ENCODE data around the gene CBX7.
A peak's percentile ranks its signal among the peaks of the same experiment; 100 is the strongest.

Gene CBX7

DNA sequence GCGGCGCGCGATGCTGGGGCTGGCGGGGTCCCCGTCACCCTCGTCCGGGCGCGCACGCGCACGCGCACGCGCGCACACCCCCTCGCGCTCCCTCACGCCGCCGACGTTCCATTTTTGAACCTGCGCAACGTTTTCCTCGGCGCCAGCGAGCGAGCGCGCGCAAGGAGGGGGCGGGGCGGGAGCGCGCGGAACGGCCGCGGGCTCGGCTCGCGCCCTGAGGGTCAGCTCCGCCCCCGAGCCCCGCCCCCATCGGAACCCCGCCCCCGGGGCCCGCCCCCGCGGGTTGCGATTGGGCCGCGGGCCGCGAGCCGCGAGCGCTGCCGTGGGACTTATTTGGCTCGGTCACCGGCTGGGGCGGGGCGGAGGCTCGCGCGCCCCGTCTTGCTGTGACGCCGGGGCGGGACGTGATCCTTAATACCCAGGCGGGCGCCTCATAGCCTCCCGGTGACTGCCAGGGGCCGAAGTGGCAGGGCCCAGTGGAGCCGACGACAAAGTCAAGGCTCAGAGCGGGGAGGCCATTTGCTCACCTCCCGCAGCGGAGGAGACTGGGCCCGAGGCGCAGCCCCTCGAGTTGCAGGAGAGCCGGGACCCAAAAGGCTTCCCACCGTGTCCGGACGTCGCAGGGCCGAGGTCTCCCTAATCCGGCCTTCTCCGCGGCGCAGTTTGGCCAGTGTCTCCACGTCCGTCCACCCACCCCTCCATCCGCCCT lies at the start of gene CBX7:
Gene CBX7 (minus strand): TSS at position 170 of the 709 bp plus-strand sequence. CDS start 236 bp downstream, outside the sequence.
- DNase-seq (ENCODE audit: low read depth in 2 of 2), result peak; percentile 82 to 91

DNA sequence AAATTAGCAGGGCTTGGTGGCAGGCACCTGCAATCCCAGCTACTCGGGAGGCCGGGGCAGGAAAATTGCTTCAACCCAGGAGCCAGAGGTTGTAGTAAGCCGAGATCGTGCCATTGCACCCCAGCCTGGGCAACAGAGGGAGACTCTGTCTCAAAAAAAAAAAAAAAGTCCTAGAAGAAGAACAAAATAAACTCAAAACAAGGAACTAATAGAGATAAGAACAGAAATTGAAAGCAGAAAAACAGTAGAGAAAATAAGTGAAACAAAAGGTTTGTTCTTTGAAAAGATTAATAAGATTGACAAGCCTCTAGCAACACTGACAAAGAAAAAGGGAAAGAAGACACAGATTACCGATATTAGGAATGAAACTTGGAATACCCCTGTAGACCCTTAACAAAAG lies 45.1 kb upstream of the CBX7 start:
- no peak for DNase-seq (ENCODE audit: low read depth in 2 of 2)

DNA sequence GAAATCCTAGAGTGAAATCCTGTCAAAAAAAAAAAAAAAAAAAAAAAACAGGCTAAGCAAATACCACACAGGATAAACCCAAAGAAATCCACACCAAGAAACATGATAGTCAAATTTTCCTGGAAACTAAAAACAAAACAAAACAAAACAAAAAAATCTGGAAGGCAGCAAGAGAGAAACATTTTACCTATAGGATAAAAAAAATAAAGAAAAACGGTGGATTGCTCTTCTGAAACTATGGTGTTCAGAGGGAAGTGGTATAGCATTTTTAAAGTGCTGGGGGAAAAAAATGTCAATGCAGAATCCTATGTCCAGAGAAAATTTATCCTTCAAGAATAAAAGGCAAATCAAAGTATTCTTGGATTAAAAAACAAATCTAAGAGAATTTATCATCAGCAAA lies 41.6 kb upstream of the CBX7 start:
- DNase-seq (ENCODE audit: low read depth in 2 of 2), result no peak

DNA sequence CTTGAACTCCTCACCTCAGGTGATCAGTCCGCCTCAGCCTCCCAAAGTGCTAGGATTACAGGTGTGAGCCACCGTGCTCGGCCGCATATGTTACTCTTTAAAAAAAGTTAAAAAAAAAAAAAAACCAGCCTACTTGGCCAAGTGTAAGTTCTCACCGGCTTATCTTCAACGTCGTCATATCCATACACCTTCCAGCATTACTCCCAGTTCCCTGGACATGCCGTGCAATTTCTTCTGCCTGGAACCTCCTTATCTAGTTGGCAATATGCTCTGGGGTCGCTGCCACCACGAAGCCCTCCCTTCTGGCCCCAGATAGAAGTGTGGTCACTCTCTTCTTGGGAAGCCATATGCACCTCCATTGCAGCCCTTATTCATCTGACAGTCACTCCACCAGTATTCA lies 36.3 kb upstream of the CBX7 start:
- DNase-seq (ENCODE audit: low read depth in 2 of 2), result no peak

DNA sequence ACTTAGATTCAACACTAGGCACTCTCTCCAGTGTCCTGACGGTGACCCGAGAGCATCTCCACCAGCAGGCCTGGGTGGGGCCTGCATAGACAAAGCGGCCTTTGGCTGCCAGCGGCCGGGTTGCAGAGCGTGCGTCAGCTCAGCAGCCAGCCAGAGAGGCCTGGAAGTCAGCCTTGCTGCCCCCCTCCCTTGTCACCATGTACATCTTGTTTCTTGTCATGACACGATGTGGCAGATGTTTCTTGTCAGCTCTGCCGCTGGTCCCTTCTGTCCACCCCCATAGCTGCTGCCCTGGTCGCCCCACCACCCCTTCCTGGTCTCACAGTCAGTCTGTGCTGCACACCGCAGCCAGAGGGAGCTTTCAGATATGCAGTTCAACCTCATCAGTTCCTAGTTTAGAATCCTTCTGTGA lies 33.1 kb upstream of the CBX7 start:
- DNase-seq (ENCODE audit: low read depth in 2 of 2), result no peak

DNA sequence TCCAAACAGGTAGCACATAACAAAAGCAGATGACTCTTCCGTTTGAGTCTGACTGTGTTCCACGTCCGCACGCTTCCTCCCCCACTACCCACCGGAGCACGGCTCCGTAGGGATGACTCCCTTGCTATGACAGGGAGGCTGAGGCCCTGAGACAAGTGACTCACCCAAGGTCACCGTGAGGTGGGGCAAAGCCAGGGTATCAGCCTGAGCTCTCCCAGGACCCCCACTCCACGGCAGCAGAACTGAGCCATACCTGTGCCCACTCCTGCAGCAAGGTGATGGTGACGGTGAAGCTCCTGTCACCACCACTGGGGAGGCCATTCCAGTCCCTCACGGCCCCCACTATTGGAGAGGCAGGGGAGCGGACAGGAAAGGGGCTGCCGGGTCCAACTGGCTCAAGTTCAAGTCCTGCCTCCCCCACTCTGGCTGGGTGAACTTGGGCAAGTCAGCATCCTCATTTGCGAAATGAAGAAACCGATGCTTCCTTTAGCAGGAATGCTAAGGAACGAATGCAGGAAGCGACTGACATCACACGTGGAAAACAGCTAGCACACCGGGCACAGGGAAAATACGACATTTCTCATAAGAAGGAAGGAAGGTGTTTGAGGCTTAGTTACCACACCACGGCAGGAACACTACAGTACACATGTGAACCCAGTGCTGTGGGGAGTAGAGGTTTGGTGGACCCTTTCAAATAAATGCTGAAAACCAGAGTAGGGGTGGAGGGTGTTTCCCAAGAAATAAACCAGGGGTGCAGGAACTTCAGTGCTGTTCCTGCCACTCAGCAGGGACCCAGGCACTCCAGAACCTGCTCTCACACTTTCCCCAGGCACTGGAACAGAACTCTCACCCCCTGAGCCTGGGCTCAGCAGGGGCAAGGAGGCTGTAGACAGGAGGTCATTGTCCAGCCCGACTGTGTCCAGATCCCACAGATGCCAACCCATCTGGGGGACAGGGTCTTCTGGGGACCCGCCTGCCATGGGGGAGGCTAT lies 32.4 kb upstream of the CBX7 start:
- no peak for DNase-seq (ENCODE audit: low read depth in 2 of 2)

DNA sequence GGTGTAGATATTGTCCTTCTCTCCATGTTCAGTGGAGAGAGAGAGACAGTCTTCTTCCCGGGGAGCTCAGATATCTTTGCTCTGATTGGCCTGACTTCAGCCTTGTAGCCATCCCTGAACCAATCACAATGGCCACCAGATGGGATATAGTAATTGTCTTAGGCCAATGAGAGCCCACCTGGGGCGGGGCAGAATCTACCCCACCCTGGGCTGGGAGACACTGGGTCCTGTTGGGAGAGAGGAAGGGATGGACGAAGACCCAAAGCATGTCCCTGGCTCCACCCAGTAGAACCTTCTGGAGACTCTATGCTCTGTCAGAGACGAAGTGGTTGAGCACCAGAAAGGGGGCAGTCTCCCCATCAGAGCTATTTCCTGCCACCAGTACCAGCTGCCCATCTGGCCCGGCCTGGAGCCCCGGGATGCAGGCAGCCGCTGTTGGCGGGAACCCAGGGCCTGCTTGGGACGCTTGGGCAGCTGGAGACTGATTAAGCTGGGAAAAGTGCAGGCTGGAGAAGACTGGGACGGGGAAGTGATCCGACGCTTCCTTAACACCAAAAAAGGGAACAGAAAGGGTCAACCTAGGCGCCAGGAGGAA lies 31.6 kb upstream of the CBX7 start:
- no peak for DNase-seq (ENCODE audit: low read depth in 2 of 2)

DNA sequence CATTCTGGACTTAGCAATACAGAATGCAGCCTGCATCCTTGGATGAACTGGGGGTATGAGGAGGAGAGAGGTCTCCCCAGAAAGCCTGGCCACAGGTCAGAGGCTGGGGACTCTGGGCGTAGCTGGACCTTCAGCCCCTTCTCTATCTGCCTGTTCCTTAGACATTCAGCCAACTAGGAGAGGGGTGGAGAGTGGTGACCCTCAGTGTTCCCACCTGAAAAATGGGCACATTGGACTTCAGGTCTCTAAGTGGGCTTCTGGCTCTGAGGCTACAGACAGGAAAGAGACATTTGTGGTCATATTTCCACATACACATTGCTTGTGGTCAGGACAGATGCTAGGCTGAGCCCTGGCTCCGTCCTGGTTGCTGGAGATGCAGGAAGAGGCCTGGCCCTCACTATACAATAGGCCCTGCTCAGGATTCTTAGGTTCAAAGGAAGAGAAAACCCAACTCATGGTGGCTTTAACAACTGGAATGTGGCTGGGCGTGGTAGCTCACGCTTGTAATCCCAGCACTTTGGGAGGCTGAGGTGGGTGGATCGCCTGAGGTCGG lies 30.1 kb upstream of the CBX7 start:
- no peak for DNase-seq (ENCODE audit: low read depth in 2 of 2)

DNA sequence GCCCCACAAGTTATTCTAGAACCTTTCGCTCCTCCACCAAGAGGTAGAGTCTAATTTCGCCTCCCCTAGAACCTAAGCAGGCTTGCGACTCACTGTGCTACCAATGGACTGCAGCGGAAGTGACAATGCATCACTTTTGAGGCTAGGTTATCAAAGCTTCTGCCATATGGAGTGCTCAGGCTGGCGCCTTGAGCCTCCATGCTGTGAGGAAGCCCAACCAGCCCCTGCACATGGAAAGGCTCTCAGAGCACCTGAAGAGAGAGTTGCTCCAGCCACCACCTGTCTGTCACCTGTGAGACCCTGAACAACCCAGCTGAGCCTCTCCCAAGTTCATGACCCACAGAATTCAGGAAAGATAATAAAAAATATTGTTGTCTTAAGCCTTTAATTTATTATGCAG lies 29.3 kb upstream of the CBX7 start:
- no peak for DNase-seq (ENCODE audit: low read depth in 2 of 2)

DNA sequence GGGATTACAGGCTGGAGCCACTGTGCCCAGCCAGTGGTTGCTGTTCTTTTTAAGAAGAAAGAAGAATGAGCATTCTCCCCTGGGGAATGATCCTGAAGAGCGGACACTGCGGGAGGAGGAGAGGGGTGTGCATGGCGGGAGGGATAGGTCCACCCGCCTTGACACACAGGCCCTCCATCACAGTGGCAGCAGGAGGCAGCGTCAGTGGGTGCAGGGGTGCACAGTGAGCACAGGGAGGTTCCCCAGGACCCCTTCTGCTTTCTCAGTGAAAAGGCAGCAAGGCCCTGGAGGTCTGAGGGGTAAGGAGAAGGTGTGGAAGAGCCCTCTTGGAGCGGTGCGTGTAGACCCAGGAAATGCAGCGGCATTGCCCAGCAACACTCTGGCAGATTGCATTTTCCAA lies 28.9 kb upstream of the CBX7 start:
- no peak for DNase-seq (ENCODE audit: low read depth in 2 of 2)

DNA sequence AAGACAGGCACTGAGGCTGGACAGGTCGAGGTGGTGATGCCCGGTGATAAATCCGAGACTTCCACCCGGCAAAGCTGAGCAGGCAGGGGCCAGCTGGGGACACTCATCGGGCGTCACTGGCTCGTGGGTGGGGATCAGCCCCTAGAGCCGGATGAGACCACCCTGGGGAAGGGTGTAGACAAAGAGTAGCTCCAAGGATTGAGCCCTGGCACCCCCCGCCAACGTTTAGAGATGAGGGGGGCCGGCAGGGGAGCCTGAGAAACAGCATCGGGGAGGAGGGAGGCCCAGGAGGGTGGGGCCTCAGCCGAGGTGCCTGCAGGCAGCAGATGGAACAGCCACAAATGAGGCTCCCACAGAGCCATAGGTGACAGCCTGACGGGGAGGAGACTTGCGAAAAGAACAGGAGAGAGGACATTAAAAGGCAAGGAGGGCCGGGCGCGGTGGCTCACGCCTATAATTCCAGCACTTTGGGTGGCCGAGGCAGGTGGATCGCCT lies 27.4 kb upstream of the CBX7 start:
- no peak for DNase-seq (ENCODE audit: low read depth in 2 of 2)

DNA sequence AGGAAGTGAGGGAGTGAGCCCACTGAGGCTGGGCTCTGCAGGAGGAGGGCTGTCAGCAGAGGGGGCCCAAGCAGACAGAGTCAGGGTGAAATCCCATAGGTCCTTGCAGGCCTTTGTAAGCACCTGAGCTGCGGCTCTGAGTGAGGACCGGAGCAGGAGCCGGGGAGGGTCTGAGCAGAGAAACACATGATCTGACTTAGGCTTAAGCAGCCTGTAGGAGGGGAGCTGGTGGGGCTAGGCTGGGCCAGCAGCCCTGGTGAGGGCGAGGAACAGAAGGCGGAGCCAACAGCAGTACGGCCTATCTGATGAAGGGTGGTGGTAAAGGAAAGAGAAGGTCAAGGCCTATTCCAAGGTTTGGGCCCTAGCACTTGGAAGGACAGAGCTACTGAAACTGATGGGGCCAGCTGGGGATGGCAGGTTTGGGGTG lies 26.9 kb upstream of the CBX7 start:
- no peak for DNase-seq (ENCODE audit: low read depth in 2 of 2)

DNA sequence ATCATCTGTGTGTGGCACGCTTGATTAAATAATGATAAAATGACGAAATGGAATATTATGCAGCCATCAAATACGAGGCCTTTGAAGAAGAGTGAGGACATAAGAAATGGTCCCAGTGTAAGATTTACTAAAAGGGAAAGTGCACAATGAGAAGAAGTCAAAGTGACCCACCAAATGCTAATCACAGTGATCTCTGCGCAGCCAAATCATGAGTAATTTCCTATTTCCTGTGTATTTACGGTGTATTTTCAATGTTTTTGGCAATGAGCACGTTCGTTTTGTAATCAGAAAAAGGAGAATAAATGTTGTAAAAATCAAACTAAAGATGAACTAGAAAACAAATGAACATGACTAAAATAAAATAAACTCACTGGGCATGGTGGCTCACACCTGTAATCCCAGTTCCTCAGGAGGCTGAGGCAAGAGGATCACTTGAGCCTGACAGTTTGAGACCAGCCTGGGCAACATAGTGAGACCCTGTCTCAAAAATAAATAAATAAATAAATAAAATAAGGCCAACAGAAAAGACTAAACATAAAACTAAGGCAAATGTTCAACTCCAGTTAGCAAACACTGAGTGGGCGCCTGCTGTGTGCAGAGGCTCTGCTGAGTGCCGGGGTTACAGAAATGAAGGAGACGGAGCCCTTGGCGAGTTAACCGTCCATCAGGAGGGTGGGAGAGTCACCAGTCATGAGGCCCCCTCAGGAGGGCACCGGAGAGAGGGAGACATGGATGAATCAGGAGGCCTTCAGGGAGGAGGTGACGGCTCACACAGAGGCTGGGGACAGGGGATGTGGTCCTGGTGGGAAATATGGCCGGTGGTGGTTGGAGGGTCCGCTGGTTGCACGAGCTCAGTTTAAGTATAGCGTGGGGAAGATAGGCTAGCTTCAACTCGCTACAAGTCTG lies 26.0 kb upstream of the CBX7 start:
- no peak for DNase-seq (ENCODE audit: low read depth in 2 of 2)

DNA sequence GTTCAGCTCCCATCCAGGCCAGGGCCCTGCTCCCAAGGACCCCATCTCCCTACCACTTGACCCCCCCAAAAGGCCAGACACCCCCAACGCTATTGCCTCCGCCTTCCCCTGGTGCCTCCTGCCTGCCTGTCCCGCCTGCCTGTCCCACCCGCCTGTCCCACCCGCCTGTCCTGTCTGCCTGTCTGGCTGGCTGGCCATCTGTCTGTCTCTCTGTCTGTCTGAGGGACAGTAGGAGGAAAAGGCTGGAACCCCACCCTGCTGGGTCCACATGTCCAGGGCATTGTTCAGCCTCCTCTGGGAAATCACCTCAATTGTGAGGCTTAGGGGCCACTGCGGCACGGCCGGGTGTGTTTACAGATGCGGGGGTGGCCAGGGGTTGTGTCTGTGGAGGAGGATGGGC lies 25.3 kb upstream of the CBX7 start:
- DNase-seq (ENCODE audit: low read depth in 2 of 2), result no peak

DNA sequence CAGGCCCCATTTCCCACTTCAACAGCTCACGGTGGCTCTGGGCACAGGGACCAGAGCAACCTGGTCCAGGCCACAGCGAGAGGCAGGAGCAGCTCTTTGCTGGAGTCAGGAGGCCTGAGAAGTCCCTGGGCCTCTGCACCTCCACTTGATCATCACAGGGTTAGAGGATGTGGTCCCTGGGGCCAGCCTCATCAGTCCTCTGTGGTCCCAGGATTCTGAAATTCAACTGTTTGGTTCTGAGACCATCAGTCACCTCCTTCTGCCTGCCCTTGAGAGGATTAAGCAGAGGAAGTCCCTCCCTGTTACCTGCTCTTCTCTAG lies 24.9 kb upstream of the CBX7 start:
- DNase-seq (ENCODE audit: low read depth in 2 of 2), result no peak

DNA sequence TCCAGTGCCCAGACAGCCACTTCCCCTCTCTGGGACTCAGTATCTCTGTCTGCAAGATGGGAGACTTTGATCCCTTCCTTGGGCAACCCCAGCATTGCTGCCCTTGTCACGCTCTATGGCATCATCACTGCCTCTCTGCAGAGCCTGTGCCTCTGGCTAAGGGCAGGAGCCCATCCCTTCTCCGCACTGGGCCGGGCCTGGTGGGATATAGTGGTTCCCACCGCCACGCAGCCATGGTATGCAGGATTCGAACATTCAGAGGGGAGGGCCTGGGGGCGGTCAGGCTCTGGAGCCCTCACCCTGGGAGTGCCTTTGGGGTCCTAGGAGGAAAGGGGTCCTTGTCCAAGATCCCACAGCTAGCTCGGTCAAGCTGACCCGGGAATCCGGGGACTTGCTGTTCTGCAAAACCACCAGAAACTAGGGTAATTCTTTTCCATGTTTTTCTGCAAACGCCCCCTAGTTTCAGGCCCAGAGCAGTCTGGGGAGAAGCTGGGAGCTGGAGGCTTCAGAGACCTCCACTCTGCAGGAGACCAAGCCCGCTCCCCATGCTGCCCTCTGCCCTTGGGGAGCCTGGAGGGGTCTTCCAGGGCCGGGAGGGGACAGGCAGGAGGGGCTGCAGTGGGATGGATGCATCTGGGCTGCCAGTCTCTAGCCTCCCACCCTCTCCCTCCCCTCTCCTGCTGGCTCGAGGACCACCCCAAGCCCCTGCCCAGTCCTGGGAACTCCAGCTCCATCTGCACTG lies 24.4 kb upstream of the CBX7 start:
- no peak for DNase-seq (ENCODE audit: low read depth in 2 of 2)

DNA sequence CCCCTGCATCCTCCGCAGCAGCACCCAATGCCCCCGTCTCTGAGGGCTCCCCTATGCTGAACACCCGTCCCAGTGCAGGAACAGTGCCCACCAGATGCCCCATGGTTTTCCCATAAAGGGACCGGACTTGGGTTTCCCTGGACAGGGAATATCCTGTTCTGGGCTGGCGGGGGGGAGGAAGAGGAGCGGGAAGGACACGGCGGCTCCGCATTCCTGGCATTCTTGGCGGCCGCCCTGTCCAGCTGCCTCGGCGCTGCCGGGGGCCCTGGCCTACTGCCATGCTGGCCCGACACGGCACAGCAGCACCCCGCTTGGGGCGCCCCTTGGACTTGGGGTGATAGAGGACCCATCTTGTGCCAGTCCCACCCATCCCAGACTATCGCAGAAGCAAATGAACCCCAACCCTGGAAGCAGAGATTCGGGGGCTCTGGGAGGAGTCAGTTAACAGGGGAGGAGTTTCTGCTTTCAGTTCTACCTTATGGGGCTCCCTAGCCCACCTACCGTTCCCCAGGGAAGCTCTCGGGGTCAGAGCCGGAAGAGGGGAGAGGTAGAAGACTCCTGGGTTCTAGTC lies 23.7 kb upstream of the CBX7 start:
- DNase-seq (ENCODE audit: low read depth in 2 of 2), result no peak

DNA sequence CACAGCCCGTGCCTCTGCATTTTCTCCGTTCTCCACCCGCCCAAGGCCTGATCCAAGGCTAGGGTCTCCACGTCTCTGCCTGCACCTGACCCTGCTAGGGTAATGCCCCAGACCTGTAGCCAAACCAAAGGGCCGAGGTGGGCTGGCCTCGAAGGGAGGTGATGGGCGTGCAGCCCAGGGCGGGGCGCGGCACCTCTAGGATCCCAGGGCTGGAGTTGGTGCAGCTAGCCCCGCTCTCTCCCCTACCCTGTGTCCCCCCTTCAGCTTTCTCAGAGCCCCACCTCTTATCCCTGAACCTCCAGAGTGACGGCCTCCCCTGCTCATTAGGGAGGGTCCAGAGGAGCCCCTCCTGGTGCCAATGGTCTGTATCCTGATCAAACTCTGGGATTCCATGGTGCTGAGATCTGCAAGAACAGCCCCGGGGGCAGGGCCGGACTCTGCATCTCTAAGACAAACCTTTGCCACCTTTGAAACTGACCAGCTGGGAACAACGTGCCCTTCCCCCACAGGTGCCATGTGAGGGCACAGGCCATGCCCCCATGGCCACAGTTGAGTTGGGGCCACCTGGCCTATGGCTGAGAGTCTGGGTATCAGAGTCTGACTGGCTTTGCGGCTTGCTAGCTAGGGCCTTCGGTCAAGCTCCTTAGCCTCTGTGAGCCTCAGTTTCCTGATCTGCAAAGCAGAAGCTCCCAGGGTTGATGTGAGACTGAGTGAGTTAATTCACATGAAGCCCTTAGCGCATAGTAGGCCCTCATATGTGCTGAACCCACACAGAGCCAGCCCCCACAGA lies 23.1 kb upstream of the CBX7 start:
- no peak for DNase-seq (ENCODE audit: low read depth in 2 of 2)
